NCI-H526 (cell line): ENCODE measurements around the gene PTPRM.

Experiments
- DNase-seq, 2 experiments: peaks; one replicate each; lab custom pipeline; 2025; lab: John Stamatoyannopoulos, UW

PTPRM gene

DNA sequence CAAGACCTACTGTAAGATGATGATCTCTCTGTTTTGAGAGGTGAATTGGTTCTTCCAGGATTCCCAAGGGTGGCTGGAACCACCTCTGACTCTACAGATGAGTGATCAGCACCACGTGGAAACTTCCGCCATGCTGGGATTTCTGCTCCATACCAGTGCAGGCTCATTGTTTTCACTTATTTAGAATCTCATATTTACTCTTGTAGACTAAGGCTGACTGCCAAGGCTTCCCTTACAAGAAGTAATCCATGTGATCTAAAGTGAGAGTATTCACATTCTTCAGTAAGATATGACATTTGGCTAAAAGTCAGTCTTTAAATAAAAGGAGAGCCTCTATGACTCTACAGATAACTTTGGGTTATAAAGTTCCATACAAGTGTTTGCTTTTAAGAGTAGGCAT is 719.2 kb downstream of the PTPRM start:
- no peak for DNase-seq

DNA sequence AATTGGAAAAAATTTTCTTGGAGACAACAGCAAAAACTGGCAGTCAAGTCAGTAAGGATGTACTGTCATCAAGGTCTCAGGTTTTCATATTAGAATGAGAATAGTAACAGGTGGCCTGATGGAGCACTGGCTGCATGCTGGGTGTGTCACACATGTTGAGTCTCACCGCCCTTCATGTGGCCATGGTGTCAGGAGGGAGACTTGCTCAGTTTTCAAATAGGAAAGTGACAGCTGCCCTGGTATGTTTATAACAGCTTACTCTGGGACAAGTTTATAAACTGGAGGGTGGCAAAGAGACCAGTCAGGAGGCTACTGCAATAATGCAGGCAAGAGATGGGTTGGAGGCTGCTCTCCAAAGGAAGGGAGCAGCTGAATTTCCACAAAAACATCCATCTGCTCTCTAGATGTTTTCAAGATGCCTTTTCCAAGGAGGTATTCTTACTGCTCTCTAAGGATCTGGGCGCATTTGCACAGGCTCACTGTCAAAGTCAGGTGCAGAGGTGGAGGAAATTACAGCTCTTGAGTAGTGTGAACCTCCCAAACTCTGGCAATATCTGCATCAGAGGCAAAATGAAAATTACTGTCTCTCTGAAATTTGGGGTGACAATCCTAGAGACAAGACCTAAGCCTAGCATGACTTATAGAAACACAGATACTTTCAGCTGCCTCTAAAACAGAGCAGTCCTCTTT is 720.2 kb downstream of the PTPRM start:
- no peak for DNase-seq

DNA sequence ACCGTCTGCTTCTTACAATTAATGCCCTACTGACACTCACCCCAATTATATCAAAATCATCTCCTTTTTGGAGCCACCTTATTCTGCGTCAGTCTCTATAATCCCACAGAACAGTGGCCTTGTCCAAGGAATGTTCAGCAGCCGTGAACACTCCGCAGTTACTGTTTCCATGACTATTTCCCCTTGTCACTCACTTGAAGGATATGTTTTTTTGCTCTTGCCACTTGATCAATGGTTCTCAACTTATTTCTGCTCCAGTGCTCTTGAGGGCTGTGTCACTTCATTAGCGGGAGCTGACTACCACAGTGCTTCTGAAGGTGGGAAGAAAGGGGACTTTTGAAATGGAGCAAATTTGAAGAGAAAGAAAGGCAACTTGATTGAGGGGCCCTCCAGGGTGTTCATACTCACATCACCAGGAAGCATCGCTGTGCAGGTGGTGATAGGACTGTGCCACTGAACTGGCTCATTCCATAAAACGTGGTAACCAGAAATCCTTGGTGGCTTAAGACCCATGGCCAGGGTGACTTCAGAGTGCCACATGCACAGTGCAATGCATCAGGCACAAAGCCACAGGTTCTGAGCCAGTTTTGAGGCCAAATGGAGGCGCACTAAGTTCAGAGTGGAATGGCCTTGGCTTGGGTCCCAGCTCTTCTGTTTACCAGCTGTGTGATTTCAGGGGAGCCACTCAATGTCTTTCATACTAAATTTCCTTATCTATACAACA is 721.5 kb downstream of the PTPRM start:
- DNase-seq: no peak

DNA sequence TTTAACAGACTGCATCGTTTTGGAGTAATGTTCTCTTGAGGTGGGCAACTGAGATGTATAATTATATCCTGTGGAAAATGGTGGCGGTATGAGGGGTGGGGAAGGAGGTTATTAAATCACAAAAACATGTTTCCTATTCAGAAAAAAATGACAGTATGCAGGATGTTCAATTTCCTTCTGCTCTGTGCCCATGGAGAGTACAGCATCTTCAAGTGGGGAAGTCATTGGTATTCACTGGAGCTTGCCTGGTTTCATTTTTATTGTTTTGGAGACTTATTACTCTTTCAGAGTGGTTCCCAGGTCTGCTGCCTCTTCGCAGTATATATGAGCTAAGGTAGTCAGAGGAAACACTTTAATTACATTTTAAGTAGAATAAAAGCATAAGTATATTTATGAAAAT is 723.3 kb downstream of the PTPRM start:
- DNase-seq: no peak

DNA sequence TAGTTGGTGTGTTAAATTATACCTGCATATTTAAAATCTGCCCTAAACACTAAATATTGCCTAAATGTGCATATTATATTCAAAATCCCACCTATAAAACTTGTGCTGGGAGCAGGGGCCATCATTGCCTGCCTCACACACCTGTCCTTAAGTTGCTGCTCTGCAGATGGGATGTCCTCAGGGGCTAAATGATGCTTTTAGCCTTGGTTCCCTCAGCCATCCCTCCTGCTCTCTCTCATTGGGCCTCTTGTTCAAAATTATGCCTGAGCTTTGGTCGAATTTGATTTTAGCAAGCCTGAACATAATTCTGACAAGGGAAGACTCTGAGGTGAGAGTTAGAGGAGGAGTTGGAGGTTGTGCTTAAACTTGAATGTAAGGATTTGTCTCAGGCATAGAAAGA is 723.8 kb downstream of the PTPRM start:
- DNase-seq: no peak

DNA sequence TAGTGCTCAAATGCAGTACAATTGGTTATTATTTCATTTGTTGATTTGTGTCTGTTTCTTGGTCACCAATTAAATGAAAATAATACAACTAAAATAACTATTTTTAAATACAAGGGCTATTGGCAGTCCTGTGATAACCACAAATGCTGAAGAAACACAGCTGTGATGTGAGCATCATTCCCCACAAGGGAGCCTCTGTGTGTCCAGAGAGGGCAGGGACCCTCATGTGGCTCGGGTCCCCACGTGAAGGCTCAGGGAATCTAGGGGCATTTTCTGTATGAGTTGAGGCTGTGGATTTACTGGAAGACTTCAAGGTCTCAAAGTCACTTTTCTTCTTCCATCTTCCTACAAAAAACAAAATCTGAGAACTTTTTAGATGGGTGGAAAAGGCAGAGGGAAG is 726.1 kb downstream of the PTPRM start:
- DNase-seq: no peak

DNA sequence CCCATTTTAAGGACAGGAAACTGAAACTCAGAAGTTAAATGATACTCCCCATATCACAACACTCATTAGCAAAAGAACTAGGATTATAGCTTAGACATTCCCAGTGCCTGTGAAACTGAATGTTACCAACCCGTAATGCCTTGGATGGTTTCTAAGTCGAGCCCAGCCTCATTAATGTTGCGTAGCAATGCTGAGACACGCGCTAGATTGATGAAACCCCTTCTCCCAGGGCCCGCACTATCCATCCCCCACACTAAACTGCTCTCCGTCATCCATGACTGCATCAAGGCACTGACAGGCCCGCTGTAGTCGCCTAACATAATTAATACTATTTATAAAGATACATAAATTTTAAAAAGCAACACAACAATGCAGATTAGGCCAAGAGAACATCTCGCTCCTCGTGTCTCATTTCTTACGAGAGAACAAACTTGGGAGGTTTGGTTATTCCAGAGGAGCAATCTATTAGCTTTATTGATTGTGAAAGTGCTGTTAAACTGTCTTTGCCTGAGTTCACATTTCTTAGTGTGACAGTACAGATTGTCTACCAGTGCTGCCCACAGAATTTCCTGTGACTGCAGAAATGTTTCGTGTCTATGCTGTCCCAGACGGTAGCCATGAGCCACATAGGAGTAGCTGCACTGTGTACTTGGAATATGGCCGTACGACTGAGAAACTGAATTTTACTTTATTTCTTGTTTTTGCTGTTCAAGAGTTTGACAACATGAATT is 729.9 kb downstream of the PTPRM start:
- no peak for DNase-seq

DNA sequence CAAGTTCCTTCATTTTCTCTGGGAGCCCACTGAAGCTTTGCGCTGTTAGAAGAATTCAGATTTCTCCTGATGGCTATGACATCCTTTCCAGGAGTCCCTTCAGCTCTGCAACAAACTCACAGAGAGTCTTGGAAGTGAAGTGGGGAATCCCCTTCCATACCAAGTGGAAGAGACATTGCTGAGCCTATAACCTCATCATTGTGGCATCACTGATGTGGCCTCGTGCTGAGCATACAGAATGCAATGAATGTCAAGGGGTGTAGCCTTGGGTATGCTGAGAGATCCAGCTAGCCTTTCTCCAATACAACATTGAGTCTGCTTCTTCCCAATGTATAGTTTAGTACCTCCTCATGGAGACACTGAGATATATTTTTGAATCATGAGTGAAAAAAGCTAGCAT is 731.1 kb downstream of the PTPRM start:
- DNase-seq: no peak

DNA sequence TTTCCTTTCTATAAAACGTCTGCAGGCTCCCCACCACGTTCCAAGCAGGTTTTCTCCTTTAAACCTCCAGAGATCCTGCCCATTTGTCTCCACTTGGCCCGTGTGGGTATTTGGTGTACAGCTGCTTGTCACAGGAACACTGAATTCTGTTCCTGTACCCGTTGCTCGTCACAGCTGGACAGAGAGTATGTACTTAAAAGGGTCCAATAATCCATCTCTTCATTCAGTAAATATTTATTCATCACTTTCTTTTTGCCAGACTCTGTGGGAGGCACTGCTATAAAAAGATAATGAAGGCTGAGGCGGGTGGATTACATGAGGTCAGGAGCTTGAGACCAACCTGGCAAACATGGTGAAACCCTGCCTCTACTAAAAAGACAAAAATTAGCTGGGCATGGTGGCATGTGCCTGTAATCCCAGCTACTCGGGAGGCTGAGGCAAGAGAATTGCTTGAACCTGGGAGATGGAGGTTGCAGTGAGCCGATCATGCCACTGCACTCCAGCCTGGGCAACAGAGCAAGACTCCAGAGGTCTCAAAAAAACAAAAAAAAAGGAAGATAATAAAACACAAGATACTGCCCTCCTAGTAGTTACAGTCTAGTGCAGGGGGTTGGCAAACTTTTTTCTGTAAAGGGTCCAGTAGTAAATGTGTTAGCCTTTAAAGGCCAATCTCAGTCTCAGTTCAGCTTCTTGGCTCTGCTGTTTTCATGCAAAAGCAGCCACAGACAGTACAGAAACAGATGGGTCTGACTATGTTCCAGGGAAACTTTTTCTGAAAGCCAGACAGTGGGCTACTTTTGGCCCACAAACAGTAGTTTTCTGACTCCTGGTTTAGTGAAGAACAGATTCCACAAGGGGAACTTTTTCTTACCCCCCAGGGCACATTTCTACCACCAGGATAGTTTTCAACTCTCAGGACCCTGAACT is 732.2 kb downstream of the PTPRM start:
- DNase-seq: no peak

DNA sequence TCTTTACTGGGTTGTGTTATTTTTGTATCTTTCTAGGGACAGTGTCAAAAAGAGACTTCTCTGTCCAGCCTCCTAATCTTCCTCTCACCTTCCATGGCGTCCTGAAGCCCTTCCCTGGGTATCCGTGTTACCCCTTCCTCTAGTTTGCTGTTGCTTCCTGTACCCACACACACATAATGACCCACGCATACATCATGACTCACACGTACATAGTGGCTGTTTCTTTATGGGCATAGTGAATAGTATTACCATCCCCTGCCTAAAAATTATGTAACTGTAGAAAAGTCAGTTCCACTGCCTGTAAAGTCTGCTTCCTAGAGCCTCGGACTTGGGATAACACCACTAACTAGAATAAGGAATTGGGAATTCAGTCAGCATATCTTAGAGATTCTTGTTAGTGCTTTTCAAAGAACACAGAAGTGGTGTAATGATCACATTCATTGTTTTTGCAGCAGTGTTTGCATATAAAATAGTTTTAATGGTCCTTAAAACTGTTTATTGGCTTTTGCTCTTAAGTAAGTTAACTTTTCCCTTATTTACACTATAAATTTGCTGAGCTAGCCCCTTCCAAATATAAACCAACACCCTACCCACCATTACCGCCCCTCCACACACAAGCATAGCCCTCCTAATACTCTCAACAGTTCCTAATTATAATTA is 733.8 kb downstream of the PTPRM start:
- DNase-seq: no peak

DNA sequence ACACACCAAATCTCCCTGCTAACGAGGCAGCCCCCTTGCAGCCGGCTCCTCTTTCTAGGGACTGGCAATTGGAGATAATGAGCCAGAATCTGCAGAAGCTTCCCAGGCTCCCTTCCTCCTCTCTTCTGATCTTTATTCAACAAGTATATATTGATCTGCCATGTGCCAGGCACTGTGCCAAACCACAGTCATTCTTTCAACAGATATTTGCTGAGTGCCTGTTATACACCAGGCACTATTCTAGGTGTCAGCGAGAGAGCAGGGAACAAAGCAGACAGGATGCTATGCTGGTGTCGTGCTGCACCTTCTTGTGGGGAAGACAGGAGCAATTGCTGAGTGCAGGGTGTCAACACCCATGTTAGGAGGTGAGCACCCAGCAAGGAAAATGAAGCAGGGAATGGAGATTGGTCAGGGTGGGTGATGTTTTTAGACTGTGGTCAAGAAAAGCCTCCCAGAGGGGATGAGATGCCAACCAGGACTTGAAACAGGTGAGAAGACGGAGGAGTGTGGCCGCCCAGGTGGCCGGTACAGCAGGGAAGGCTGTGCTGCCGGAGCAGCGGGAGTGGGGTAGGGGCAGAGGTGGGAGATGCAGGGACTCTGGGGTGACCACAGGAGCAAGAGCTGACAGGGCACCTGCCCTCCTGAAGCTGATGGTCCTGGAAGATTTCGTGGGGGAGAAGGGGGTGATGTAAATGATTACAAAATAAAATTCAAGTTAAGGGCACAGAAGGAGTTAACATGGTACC is 734.5 kb downstream of the PTPRM start:
- no peak for DNase-seq

DNA sequence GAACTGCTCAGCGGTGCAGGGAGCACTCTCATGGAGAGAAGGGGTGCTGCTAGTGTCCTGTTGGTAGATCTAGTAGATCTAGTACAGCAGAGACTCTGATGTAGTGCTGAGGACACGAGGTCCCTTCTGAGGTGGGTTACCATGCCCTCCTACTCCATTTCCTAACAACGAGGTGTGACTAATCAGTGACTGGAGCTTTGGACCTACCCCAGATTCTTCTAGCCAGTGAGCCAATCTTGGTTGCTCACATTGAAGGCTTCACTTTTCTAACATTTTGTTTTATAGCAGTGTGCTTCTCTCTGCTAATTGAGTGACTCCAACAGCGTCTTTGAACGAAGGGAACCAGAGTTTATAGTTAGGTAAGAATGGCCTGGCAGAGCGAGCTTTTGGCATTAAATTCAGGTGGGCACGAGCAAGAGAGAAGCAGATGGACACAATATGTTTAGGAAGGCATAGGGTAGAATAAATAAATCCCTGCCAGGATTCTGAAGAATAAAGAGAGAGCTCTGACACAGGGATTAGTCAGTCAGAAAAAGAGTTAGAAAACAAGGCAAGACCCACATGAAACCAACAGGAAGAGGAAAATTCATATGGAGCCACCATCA is 736.1 kb downstream of the PTPRM start:
- DNase-seq: no peak

DNA sequence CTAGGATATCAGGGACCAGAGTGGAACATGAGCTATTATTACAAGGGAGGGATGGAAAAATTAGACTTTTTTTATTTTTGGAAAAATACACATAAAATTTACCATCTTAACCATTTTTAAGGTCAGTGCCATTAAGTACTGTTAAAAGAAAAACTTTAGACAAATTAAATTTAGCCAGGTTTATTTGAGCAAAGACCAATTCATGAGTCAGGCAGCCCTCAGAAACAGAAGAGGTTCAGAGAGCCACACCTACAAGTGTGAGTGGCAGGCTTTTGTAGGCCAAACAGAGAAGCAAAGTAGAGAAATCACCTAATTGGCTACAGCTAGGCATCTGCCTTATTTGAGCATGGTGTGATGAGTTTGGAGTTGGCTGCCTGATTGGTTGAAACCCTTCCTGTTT is 740.8 kb downstream of the PTPRM start:
- no peak for DNase-seq

DNA sequence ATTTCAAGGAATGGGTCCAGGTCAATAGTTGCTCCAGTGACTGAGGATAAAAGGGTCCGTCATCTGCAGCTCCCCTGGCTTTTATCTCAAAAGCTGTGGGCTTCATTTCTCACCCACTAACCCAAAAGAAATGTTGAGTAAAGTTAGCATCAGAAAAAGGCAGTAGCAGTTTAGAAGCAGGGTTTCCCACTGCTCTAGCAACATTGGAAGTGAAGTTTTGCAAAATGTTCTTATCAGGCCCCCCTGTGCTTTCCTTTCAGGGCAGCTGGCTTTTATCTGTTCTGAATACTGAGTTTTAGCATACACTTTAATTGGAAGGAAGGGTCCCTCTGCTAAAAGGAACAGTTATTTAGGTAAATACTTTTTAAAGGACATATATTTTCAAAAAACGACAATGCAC is 745.9 kb downstream of the PTPRM start:
- no peak for DNase-seq

DNA sequence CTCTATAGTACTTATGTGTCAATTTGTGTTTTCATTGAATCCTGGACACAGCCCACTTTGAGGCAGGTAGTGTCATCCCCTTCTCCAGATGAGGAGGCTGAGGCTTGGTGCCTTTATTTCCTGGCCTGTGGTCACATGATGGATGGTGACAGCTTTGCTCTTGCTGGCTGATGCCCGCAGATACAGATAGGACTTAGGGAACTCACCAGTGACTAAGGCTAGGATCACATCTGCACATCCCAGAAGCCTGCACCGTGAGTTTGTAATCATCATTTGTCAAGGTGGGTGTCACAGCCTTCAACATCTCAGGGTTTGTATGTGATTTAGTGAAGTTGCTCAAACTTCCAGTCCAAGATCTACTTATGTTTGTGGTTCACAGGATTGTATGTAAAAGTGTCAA is 747.0 kb downstream of the PTPRM start:
- no peak for DNase-seq

DNA sequence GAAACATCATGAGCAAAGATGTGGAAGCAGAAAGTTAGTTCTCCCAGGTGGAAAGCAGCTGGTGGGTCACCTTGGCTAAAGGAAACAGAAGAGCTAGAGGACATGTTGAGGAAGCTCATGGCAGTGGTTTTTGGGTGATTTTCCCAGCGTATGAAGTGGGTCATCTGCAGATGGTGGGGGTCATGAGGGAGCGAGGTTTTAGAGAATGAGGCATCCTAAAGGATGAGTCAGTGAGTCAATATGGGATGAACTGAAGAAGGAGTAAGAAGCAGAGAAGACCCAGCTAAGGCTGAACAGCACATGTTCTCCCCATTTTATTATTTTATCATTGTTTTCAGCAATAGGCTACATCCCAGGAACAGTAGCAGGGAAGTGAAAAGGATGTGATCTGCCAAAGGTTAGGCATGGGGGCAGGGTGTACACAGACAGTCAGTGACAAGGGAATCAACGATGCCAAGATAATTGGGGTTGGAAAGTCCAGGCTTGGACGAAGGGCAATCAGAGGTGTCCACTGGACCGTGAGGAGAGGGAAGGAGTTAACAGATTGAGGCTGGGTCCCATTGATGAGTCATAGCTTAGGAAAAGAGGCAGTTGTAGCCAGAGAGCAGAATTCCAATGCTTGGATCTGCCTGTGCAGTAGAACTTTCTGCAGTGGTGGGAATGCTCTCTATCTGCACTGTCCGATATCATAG is 752.8 kb downstream of the PTPRM start:
- no peak for DNase-seq

DNA sequence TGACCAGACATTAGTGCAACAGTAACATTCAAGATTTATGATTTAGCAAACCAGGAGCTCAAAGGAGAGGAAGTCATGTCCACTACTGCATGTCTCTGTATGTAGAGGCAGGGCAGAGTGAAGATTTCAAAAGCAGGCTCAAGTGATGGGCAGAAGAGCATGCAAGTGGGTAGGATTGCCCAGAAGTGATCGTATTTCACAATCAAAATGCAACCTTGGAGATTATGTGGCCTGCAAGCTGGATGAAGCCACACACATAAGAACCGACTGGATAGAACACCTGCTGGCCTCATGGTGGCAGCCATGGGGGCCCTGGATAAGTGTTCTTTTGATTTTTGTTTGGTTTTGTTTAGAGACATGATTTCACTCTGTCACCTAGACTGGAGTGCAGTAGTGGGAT is 755.4 kb downstream of the PTPRM start:
- DNase-seq: no peak

DNA sequence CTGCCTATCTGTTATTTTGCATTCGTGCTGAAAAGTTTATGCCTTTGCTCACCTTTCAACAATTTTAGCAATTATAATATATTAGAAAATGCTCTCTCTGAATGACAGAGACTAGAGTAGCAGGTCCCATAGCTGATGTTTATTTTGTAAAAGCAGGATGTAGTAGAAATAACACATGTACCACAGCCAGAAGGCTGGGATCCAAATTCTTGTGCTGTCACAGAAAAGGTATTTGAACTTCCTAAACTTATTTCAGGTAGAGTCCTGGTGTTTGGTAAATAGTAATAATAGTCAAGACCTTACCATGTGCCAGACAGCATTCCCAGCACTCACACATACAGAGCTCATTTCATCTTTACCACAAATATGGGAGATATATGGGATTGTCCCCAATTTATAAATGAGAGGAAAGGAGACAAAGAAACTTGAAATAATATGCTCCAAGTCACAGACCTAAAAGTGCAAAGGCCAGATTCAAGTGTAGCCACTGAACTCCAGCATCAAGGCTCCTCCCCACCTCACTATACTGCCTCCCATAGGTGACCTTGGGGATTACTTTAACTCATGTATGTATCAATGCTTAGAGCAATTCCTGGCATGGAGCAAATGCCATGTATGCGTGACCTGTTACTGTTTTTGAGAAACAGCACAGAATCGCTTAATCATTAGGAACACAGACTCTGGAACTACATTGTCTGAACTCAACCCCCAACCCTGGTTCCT is 757.4 kb downstream of the PTPRM start:
- DNase-seq: no peak

DNA sequence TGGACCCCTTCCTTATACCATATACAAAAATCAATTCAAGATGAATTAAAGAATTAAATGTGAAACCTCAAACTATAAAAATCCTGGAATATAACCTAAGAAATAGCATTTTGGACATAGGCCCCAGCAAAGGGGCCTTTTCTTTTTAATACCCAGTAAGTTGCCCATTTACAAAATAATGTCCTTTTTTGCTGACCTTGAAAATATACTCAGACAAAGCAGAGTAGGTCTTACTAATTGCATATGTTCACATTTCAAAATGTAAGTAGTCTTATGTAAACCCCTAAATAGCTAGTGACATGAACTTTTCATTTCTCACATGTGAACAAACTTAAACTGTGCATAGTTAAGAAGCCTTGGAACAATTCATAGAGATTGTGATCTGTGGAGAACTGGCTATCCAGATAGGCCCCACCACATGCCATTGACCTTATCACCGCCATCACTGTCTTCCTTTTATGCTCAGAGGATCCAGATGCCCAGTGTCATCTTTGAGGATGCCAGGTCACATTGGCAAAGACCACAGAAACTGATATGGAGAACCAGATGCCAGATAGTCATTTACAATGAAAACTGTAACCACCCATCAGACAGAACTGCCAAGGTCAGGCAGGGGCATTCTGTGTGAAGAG is 759.8 kb downstream of the PTPRM start:
- no peak for DNase-seq
